Measurements from ENCODE around the gene CCNL2. TPM values are rescaled to one million over a fixed set of nuclear protein-coding genes. Genes with fewer than 3 reads are reported as not detected.

The CCNL2 gene
- total and polyA plus RNA-seq, 2 of the 13 experiments (the other 11 are each of a cell fraction or from before 2014, with no cell fraction given) = 105 to 340 TPM

DNA sequence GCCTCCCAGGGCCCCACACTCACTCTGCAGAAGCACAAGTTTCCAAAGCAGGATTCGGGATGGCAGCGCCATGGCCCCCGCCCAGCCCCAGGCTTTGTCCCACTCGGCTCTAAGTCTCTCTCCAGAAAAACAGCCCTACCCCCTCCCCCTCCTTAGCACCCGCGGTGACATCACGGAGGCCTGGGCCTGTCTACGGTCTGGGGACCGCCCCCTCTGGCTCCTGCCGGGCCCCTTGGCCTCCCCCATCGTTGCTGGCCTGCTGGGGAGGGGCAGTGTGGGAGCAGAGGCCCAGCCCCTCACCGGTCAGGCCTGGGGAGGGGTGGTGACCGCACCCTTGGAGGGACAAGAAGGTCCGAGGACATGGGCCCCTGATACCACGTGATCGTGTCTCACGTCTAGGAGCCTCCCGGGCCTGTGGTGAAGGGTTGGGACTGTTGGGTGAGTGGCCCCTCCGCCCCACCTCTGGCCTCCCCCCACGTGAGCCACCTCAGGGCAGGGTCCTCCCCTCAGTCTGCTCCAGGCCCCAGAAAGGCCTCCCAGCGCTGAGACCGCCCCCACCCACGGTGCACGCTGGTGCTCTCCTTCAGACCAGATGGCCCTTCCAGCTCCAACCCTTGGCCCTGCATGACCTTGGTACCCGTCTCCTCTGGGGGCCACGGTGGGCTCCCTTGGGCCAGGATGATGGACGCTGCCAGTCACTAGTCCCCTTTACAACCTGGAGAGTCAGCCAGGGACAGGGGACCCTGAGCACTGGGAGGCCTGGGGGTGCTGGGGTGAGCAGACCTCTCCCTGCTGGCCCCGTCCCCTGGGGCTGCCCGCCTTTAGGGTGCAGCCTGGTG is 40.5 kb downstream of the CCNL2 start, which contains the start of gene MXRA8 (continued):
- TF ChIP-seq, protein P1, sequence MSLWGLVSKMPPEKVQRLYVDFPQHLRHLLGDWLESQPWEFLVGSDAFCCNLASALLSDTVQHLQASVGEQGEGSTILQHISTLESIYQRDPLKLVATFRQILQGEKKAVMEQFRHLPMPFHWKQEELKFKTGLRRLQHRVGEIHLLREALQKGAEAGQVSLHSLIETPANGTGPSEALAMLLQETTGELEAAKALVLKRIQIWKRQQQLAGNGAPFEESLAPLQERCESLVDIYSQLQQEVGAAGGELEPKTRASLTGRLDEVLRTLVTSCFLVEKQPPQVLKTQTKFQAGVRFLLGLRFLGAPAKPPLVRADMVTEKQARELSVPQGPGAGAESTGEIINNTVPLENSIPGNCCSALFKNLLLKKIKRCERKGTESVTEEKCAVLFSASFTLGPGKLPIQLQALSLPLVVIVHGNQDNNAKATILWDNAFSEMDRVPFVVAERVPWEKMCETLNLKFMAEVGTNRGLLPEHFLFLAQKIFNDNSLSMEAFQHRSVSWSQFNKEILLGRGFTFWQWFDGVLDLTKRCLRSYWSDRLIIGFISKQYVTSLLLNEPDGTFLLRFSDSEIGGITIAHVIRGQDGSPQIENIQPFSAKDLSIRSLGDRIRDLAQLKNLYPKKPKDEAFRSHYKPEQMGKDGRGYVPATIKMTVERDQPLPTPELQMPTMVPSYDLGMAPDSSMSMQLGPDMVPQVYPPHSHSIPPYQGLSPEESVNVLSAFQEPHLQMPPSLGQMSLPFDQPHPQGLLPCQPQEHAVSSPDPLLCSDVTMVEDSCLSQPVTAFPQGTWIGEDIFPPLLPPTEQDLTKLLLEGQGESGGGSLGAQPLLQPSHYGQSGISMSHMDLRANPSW (CRISPR knock-in tag; IDR thresholded peaks at IDR 0.05; ENCODE audit: borderline replicate concordance) = no peak
- TF ChIP-seq, protein P2, sequence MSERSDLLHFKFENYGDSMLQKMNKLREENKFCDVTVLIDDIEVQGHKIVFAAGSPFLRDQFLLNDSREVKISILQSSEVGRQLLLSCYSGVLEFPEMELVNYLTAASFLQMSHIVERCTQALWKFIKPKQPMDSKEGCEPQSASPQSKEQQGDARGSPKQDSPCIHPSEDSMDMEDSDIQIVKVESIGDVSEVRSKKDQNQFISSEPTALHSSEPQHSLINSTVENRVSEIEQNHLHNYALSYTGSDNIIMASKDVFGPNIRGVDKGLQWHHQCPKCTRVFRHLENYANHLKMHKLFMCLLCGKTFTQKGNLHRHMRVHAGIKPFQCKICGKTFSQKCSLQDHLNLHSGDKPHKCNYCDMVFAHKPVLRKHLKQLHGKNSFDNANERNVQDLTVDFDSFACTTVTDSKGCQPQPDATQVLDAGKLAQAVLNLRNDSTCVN (CRISPR knock-in tag; IDR thresholded peaks at IDR 0.05; ENCODE audit: borderline replicate concordance) = peak; percentile 75; the same call in 1 of the 2 replicates
- TF ChIP-seq WIZ (CRISPR knock-in tag; IDR thresholded peaks at IDR 0.05) (no peak), ZNF547 (CRISPR knock-in tag; IDR thresholded peaks at IDR 0.05) (peak; percentile 15; the same call in 1 of the 2 replicates), ZSCAN21 (CRISPR knock-in tag; IDR thresholded peaks at IDR 0.05; ENCODE audit: borderline replicate concordance) (0 out of 2 replicates have a peak, but pooled peaks have one; percentile 8), ATF7 (IDR thresholded peaks at IDR 0.05) (no peak), ATF7 (CRISPR knock-in tag; IDR thresholded peaks at IDR 0.05) (no peak; the same call in 1 of the 2 replicates), UBTF (CRISPR knock-in tag; IDR thresholded peaks at IDR 0.05) (peak; percentile 44; the same call in 1 of the 2 replicates), ZNF772 (CRISPR knock-in tag; IDR thresholded peaks at IDR 0.05) (no peak), JARID2 (CRISPR knock-in tag; IDR thresholded peaks at IDR 0.05; ENCODE audit: insufficient replicate concordance) (no peak), ZEB1 (IDR thresholded peaks at IDR 0.05; ENCODE audit: insufficient replicate concordance, low read depth) (no peak), ARID5B (CRISPR knock-in tag; IDR thresholded peaks at IDR 0.05) (peak; percentile 41; the same call in 1 of the 2 replicates), ZNF768 (CRISPR knock-in tag; IDR thresholded peaks at IDR 0.05) (no peak), ZBTB3 (CRISPR knock-in tag; IDR thresholded peaks at IDR 0.05; ENCODE audit: borderline replicate concordance, low read depth) (no peak), ZNF331 (CRISPR knock-in tag; IDR thresholded peaks at IDR 0.05) (no peak; the same call in 1 of the 2 replicates), NRL (CRISPR knock-in tag; IDR thresholded peaks at IDR 0.05; ENCODE audit: borderline replicate concordance) (no peak), ZBTB7A (CRISPR knock-in tag; IDR thresholded peaks at IDR 0.05) (peak; percentile 88), ZNF644 (CRISPR knock-in tag; IDR thresholded peaks at IDR 0.05; ENCODE audit: low read depth) (no peak)
